Measurements from ENCODE around the gene FCGR2B.
"Not testable (repeated sequence)": the region's sequence is repeated elsewhere in the genome, so short reads cannot be mapped to it uniquely, and the experiment has no call there.

Gene FCGR2B

GRCh38 chr1:161662684-161663339, at the start of gene FCGR2B:
TSS of gene FCGR2B (plus strand) at chr1:161663143. CDS start at chr1:161663242, 99 bp downstream.
- POLR2A ChIA-PET; H3K4me3 ChIP-seq (ENCODE audit: low read depth, low read length); CTCF ChIA-PET; DNase-seq (ENCODE audit: low read depth, low spot score): not testable (repeated sequence)

- CTCF ChIA-PET; H3K4me3 ChIP-seq (ENCODE audit: low read depth, low read length); DNase-seq (ENCODE audit: low read depth, low spot score); POLR2A ChIA-PET: not testable (repeated sequence)
These were observed 46.5 kb upstream of the FCGR2B start for GRCh38 chr1:161616417-161616816.

- CTCF ChIA-PET; DNase-seq (ENCODE audit: low read depth, low spot score); H3K4me3 ChIP-seq (ENCODE audit: low read depth, low read length); POLR2A ChIA-PET: not testable (repeated sequence)
These were observed 44.4 kb upstream of the FCGR2B start for GRCh38 chr1:161618517-161618916.

- DNase-seq (ENCODE audit: low read depth, low spot score); H3K4me3 ChIP-seq (ENCODE audit: low read depth, low read length); POLR2A ChIA-PET: not testable (repeated sequence)
- CTCF ChIA-PET, result interaction anchor here (0.9 kb wide), 1 partner anchor 88 kb away, joined by 3 read pairs; no protein-coding TSS in a partner anchor
These were observed 42.5 kb upstream of the FCGR2B start for GRCh38 chr1:161620399-161620798.

- H3K4me3 ChIP-seq (ENCODE audit: low read depth, low read length), result peak overlapping the region; percentile 66
- POLR2A ChIA-PET; DNase-seq (ENCODE audit: low read depth, low spot score): not testable (repeated sequence)
- CTCF ChIA-PET, result interaction anchor here (0.9 kb wide), 1 partner anchor 89 kb away, joined by 3 read pairs; no protein-coding TSS in a partner anchor
These were observed 41.6 kb upstream of the FCGR2B start for GRCh38 chr1:161621181-161622000.

- CTCF ChIA-PET; H3K4me3 ChIP-seq (ENCODE audit: low read depth, low read length); POLR2A ChIA-PET; DNase-seq (ENCODE audit: low read depth, low spot score): not testable (repeated sequence)
These were observed 40.9 kb upstream of the FCGR2B start for GRCh38 chr1:161622054-161622453.

GRCh38 chr1:161623401-161624051, 39.4 kb upstream of the FCGR2B start:
- DNase-seq (ENCODE audit: low read depth, low spot score); H3K4me3 ChIP-seq (ENCODE audit: low read depth, low read length); POLR2A ChIA-PET: not testable (repeated sequence)
- CTCF ChIA-PET, result interaction anchor here (0.9 kb wide), 1 partner anchor 118 kb away, joined by 3 read pairs; no protein-coding TSS in a partner anchor

- H3K4me3 ChIP-seq (ENCODE audit: low read depth, low read length); CTCF ChIA-PET; POLR2A ChIA-PET; DNase-seq (ENCODE audit: low read depth, low spot score): not testable (repeated sequence)
These were observed 38.3 kb upstream of the FCGR2B start for GRCh38 chr1:161624605-161625004.

GRCh38 chr1:161626445-161627146, 36.3 kb upstream of the FCGR2B start:
- H3K4me3 ChIP-seq (ENCODE audit: low read depth, low read length); DNase-seq (ENCODE audit: low read depth, low spot score); POLR2A ChIA-PET; CTCF ChIA-PET: not testable (repeated sequence)

- H3K4me3 ChIP-seq (ENCODE audit: low read depth, low read length); CTCF ChIA-PET; DNase-seq (ENCODE audit: low read depth, low spot score); POLR2A ChIA-PET: not testable (repeated sequence)
These were observed 32.7 kb upstream of the FCGR2B start for GRCh38 chr1:161630128-161630742.

- no peak within 1 kb of the TSS for H3K4me3 ChIP-seq (ENCODE audit: low read depth, low read length)
- CTCF ChIA-PET, result no interaction called here
- no peak for DNase-seq (ENCODE audit: low read depth, low spot score)
- TF ChIP-seq CTCF (IDR thresholded peaks at IDR 0.05; ENCODE audit: insufficient read depth, low read length, missing control alignments), result no peak
- POLR2A ChIA-PET, result no interaction called here
These were observed 31.9 kb upstream of the FCGR2B start, which contains the start of gene FCGR3B for GRCh38 chr1:161631076-161631475. TSS of gene FCGR3B (minus strand) at chr1:161631176. CDS start at chr1:161631094, 82 bp downstream.

- H3K4me3 ChIP-seq (ENCODE audit: low read depth, low read length); DNase-seq (ENCODE audit: low read depth, low spot score); POLR2A ChIA-PET; CTCF ChIA-PET: not testable (repeated sequence)
These were observed 27.9 kb upstream of the FCGR2B start for GRCh38 chr1:161634993-161635392.

- H3K4me3 ChIP-seq (ENCODE audit: low read depth, low read length); DNase-seq (ENCODE audit: low read depth, low spot score); CTCF ChIA-PET; POLR2A ChIA-PET: not testable (repeated sequence)
These were observed 26.7 kb upstream of the FCGR2B start for GRCh38 chr1:161636189-161636782.

GRCh38 chr1:161636976-161637375, 26.0 kb upstream of the FCGR2B start:
- CTCF ChIA-PET; H3K4me3 ChIP-seq (ENCODE audit: low read depth, low read length): not testable (repeated sequence)

More at GRCh38 chr1:161636976-161637375, 26.0 kb upstream of the FCGR2B start:
- POLR2A ChIA-PET; DNase-seq (ENCODE audit: low read depth, low spot score): not testable (repeated sequence)

Data from AG04449 (cell line).